Psoas muscle (tissue), 8 donors: ENCODE measurements around the gene ST6GALNAC3. TPM values are rescaled to one million over a fixed set of nuclear protein-coding genes. Genes with fewer than 3 reads are reported as not detected.

Source experiments
- ATAC-seq, 4 donors: fragments of 200-7000 bp; cut with Tn5 transposase; one replicate each; pipeline ENCODE4 v1.9.1; 2020; ENCODE audit warnings: moderate library complexity in 3 of 4, mild to moderate bottlenecking in 2 of 4
- DNase-seq, 2 donors: peaks; one replicate each; pipeline ENCODE4 v3.0.0-alpha.2; 2020
- H3K27ac ChIP-seq: fragments of 200-600 bp; one replicate; pipeline ENCODE4 v1.8.0; 2022
- H3K27me3 ChIP-seq, 3 donors: fragments of 200-600 bp in 1 of 3; one replicate each; pipeline versions ENCODE4 v1.6.1 to v1.8.0; 2013 to 2022; ENCODE audit warnings: low read length in 2 of 3, mild to moderate bottlenecking in 2 of 3, moderate library complexity in 1 of 3; ENCODE audit not compliant: insufficient read depth in 3 of 3
- H3K36me3 ChIP-seq, 2 donors: fragments of 200-600 bp in 1 of 2; one replicate each; pipeline versions ENCODE4 v1.6.1 to v1.8.0; 2013 to 2022; ENCODE audit warnings: low read depth in 1 of 2, mild to moderate bottlenecking in 1 of 2, moderate library complexity in 1 of 2; ENCODE audit not compliant: insufficient read depth in 1 of 2
- H3K4me1 ChIP-seq: fragments of 200-600 bp; one replicate; pipeline ENCODE4 v1.8.0; 2022
- H3K4me3 ChIP-seq: fragments of 200-600 bp; one replicate; pipeline ENCODE4 v1.8.0; 2022; ENCODE audit warnings: mild to moderate bottlenecking
- H3K9me3 ChIP-seq: fragments of 200-600 bp; one replicate; pipeline ENCODE4 v1.8.0; 2022
- CTCF ChIP-seq: fragments of 200-600 bp; IDR thresholded peaks from one replicate; pipeline ENCODE4 v1.8.0; 2022; ENCODE audit warnings: antibody characterized with exemption
- whole genome bisulfite sequencing, 3 donors: extraction: QIAGEN DNeasy Blood & Tissue Kit; methylation state at CpG; one replicate each; pipeline versions ENCODE4 v1.1.6 to v1.1.7; 2013; 5-methylcytosine and 5-hydroxymethylcytosine counted together
- intact Hi-C, 2 donors: fragments of 100-400 bp; cut with DNase I; formaldehyde crosslinking; loops; one replicate each; pipeline versions ENCODE4 v1.11.0 to v1.14.2; 2022
- polyA plus RNA-seq, 3 donors: library from polyadenylated mRNA; stranded (reverse); fragments of 200-250 nt; gene quantifications; one replicate each; pipeline ENCODE4 v1.2.3, GENCODE V29; 2013
- total RNA-seq, 4 donors: library from RNA; stranded (reverse); fragmentation: NEBNext Ultra II Directional in 2 of 4; extraction: Animal tissue kit (Norgen Biotek cat#: 25700) in 2 of 4; gene quantifications; one replicate each; pipeline versions ENCODE4 v1.2.1 to v1.2.4, GENCODE V29; 2021 to 2023
- donor health status: healthy with polysubstance abuse.
- donor health status: DM: no; HTN: no; CAD: no; lungs with moderate emphysema.
- donor health status: Bipolar disorder and iron deficiency.
- donor health status: healthy.
- donor health status: DM: yes; HTN: yes; CAD: no.
- donor health status: DM: no; HTN: no; CAD: no.
- donor health status: DM: no; HTN: no; CAD: no.
- donor health status: DM: yes; HTN: yes; CAD: no.

ST6GALNAC3 gene
- total and polyA plus RNA-seq, 7 donors: 1.3 to 5.4 (median 2.3) TPM

- no peak for ATAC-seq
- Histone ChIP-seq H3K27ac (no peak overlapping the region), H3K4me1 (no peaks in the 10 kb centered on the region), H3K36me3 (no peaks in the 10 kb centered on the region), H3K4me3 (no peak overlapping the region), H3K27me3 (no peaks in the 10 kb centered on the region), H3K9me3 (no peaks in the 10 kb centered on the region)
- intact Hi-C loops: no loop called here
- 37 to 45% (median 42%) methylated on average over 2 of the region's 2 CpGs for WGBS, 3 donors
- no peak for DNase-seq
- TF ChIP-seq CTCF: no peak
Observed at GRCh38 chr1:76661531-76661930, 587.0 kb downstream of the ST6GALNAC3 start.

DNA sequence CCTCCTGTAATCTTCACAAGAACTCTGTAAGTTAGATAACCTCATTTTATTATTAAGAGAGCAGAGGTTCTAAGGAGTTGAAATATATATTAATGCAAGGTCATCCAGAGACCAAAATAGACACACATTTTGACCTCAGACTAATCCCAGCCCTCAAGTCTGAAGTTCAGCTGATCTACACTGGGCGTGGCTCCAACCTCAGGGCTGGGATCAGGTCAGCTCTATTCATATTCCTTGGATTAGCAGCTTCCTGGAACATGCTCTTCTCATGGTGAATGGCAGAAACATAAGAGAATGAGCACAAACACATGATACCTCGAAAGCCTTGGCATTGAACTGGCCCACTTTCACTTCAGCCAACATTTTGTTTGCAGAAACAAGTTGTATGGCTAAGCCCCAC is 592.0 kb downstream of the ST6GALNAC3 start:
- ATAC-seq: peak; percentile 46 to 88 (median 78)
- intact Hi-C loops: no loop called here
- Histone ChIP-seq H3K4me1 (no peaks in the 10 kb centered on the region), H3K27ac (no peak overlapping the region), H3K36me3 (no peaks in the 10 kb centered on the region), H3K9me3 (no peaks in the 10 kb centered on the region), H3K4me3 (no peak overlapping the region), H3K27me3 (no peaks in the 10 kb centered on the region)
- DNase-seq: peak; percentile 13 to 57
- no peak for TF ChIP-seq CTCF
- 18 to 31% (median 29%) methylated on average over 2 of the region's 2 CpGs for WGBS, 3 donors

DNA sequence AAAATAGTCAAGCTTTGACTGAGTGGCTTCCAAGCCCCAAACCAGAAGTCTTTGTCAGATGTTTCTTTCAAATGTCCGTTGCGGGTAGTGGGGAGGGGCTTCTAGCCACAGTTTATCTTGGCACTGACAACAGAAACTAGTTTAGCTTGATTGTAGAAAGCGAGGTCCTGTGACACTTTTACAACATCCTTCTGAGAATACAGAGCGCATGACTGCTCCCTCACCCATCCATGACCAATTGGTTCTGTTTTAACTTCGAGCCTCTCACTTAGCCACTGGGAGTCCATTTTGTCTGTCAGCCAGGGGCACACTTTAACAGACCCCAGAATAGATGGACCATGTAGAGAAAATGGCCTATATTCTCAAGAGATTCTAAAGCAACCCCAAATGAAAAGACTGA is 593.5 kb downstream of the ST6GALNAC3 start:
- no peak for ATAC-seq

GRCh38 chr1:76669131-76669530 is 594.6 kb downstream of the ST6GALNAC3 start:
- H3K36me3 ChIP-seq: no peaks in the 10 kb centered on the region
- ATAC-seq (no peak), DNase-seq (no peak)
- TF ChIP-seq CTCF: no peak
- WGBS, 3 donors: 52 to 75% (median 65%) methylated on average over 4 of the region's 4 CpGs
- intact Hi-C loops: no loop called here
- H3K4me3 ChIP-seq: no peak overlapping the region
- H3K27ac ChIP-seq: no peak overlapping the region
- H3K27me3 ChIP-seq: no peaks in the 10 kb centered on the region
- no peaks in the 10 kb centered on the region for H3K9me3 ChIP-seq
- no peaks in the 10 kb centered on the region for H3K4me1 ChIP-seq

More for the DNA sequence above, 593.5 kb downstream of the ST6GALNAC3 start:
- no peaks in the 10 kb centered on the region for H3K4me1 ChIP-seq
- no peaks in the 10 kb centered on the region for H3K27me3 ChIP-seq
- no peak overlapping the region for H3K4me3 ChIP-seq
- no peaks in the 10 kb centered on the region for H3K9me3 ChIP-seq
- intact Hi-C loops: no loop called here
- no peak overlapping the region for H3K27ac ChIP-seq
- WGBS, 3 donors: 45 to 54% (median 47%) methylated on average over 5 of the region's 5 CpGs
- H3K36me3 ChIP-seq: no peaks in the 10 kb centered on the region
- DNase-seq: no peak
- no peak for TF ChIP-seq CTCF

DNA sequence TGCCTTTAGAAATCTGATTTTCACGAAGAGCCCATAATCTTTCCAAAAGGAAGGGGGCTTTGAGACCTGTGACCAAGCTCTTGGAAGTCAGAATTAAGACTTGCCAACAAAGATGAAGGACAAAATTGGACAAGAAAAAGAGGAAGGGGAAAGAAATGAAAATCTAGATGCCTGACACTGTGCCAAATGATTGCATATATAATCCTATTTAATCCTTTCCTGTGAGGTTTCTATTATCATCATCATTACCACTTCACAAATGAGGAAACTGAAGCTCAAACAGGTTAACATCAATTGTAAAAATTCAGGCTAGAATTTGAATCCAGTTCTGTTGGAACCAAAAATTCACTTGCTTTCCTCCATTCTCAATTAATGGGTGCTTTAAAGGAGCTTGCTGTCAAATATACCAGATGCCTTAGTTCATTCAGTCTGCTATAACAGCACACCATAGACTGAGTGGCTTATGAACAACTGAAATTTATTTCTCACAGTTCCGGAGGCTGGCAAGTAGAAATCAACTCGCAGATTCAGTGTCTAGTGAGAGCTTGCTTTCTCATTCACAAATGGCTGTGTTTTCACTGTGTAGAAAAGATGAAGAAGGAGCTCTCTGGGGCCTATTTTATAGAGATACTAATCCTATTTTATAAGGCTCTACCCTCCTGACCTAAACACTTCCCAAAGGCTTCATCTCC is 595.2 kb downstream of the ST6GALNAC3 start:
- Histone ChIP-seq H3K9me3 (no peaks in the 10 kb centered on the region), H3K36me3 (no peaks in the 10 kb centered on the region), H3K4me3 (no peak overlapping the region), H3K27ac (no peak overlapping the region), H3K27me3 (no peaks in the 10 kb centered on the region), H3K4me1 (no peaks in the 10 kb centered on the region)
- no peak for TF ChIP-seq CTCF
- DNase-seq (no peak), ATAC-seq (no peak)
- intact Hi-C loops: no loop called here
- WGBS, 3 donors: 69 to 79% (median 78%) methylated on average over 3 of the region's 3 CpGs
